B cell (primary cell): ENCODE results near the gene LRCOL1. TPM values are rescaled to one million over a fixed set of nuclear protein-coding genes. Genes with fewer than 3 reads are reported as not detected.

Experiments used
- ATAC-seq: fragments of 200-7000 bp; cut with Tn5 transposase; one replicate; pipeline ENCODE4 v1.10.0; 2021; ENCODE audit warnings: low read depth, mild to moderate bottlenecking, moderate number of reproducible peaks, moderate library complexity
- CTCF ChIA-PET: fragments of 350-600 bp; sonication (Branson Sonifier 250); formaldehyde crosslinking; loops from one replicate; lab custom pipeline; 2021; ENCODE audit warnings: antibody characterized with exemption, inconsistent platforms; lab: Charles Lee
- POLR2A ChIA-PET: fragments of 350-600 bp; sonication (Branson Sonifier 250); formaldehyde crosslinking; loops from one replicate; lab custom pipeline; 2021; ENCODE audit warnings: antibody characterized with exemption; lab: Charles Lee
- DNase-seq: peaks from one replicate; pipeline ENCODE4 v3.0.0; 2013
- H2AFZ ChIP-seq: 2 replicates; pipeline ENCODE4 v1.6.1; 2012; ENCODE audit warnings: mild to moderate bottlenecking, low read depth, low read length; ENCODE audit not compliant: insufficient read depth, poor library complexity, severe bottlenecking
- H3K27ac ChIP-seq, 2 donors: 1 replicate in 1 of 2; 2 replicates in 1 of 2; pipeline ENCODE4 v1.5.1; 2012 to 2013; ENCODE audit warnings: low read length in 2 of 2, mild to moderate bottlenecking in 2 of 2, moderate library complexity in 1 of 2
- H3K27me3 ChIP-seq, 4 experiments: fragments of 200-600 bp in 1 of 4; sonication (generic) in 1 of 4; replicated peaks in 1 of 4; 1 replicate in 2 of 4; 2 replicates in 2 of 4; pipeline versions ENCODE4 v1.6.1 to v1.7.0; 2013 to 2016; ENCODE audit warnings: low read length in 3 of 4, mild to moderate bottlenecking in 2 of 4, mixed read lengths in 1 of 4, moderate library complexity in 1 of 4; ENCODE audit not compliant: insufficient read depth in 4 of 4, control insufficient read depth in 3 of 4; ENCODE audit errors: control extremely low read depth in 1 of 4
- H3K36me3 ChIP-seq, 2 experiments: replicated peaks in 1 of 2; 1 replicate in 1 of 2; 2 replicates in 1 of 2; pipeline versions ENCODE4 v1.6.1 to v1.7.1; 2013; ENCODE audit warnings: low read length in 1 of 2; ENCODE audit not compliant: insufficient read depth in 2 of 2, control insufficient read depth in 1 of 2; ENCODE audit errors: control extremely low read depth in 1 of 2, extremely low read depth in 1 of 2
- H3K4me1 ChIP-seq, 2 donors: fragments of 200-600 bp in 1 of 2; sonication (generic) in 1 of 2; 1 replicate in 1 of 2; 2 replicates in 1 of 2; pipeline versions ENCODE4 v1.5.1 to v1.6.1; 2013 to 2017; ENCODE audit warnings: low read length in 2 of 2; ENCODE audit not compliant: control insufficient read depth in 2 of 2, insufficient read depth in 2 of 2
- H3K4me2 ChIP-seq: replicated peaks from 2 replicates; pipeline ENCODE3; 2012; ENCODE audit warnings: mild to moderate bottlenecking, low read depth, low read length; ENCODE audit not compliant: poor library complexity, severe bottlenecking
- H3K4me3 ChIP-seq, 5 experiments: fragments of 200-600 bp in 1 of 5; sonication (generic) in 1 of 5; 1 replicate in 3 of 5; 2 replicates in 2 of 5; pipeline versions ENCODE4 v1.5.1 to v1.7.0; 2011 to 2016; ENCODE audit warnings: low read length in 4 of 5, mild to moderate bottlenecking in 4 of 5, low read depth in 2 of 5, control low read depth in 1 of 5, moderate library complexity in 1 of 5; ENCODE audit not compliant: insufficient read depth in 1 of 5; ENCODE audit errors: control extremely low read depth in 1 of 5, extremely low read depth in 1 of 5
- H3K79me2 ChIP-seq: fragments of 200-600 bp; sonication (generic); one replicate; pipeline ENCODE4 v1.6.0; 2016; ENCODE audit warnings: low read length; ENCODE audit not compliant: control insufficient read depth, insufficient read depth
- H3K9ac ChIP-seq: fragments of 200-600 bp; sonication (generic); 2 replicates; pipeline ENCODE4 v1.6.1; 2017; ENCODE audit warnings: mild to moderate bottlenecking, low read length, moderate library complexity
- H3K9me3 ChIP-seq, 3 donors: one replicate each; pipeline versions ENCODE4 v1.6.1 to v1.7.1; 2013; ENCODE audit warnings: low read length in 2 of 3; ENCODE audit not compliant: control insufficient read depth in 2 of 3, insufficient read depth in 1 of 3; ENCODE audit errors: control extremely low read depth in 1 of 3
- H4K20me1 ChIP-seq: 2 replicates; pipeline ENCODE4 v1.6.0; 2012; ENCODE audit warnings: mild to moderate bottlenecking, low read length; ENCODE audit not compliant: insufficient read depth, control insufficient read depth, poor library complexity, severe bottlenecking
- H3K27ac Mint-ChIP-seq: one replicate; pipeline ENCODE4 v1.8.0; 2021; ENCODE audit warnings: mixed read lengths
- H3K27me3 Mint-ChIP-seq: one replicate; pipeline ENCODE4 v1.8.0; 2021; ENCODE audit warnings: mixed read lengths
- H3K4me1 Mint-ChIP-seq: one replicate; pipeline ENCODE4 v1.8.0; 2021; ENCODE audit warnings: mixed read lengths
- H3K4me3 Mint-ChIP-seq: one replicate; pipeline ENCODE4 v1.8.0; 2021; ENCODE audit warnings: mixed read lengths
- H3K9me3 Mint-ChIP-seq: one replicate; pipeline ENCODE4 v1.8.0; 2022; ENCODE audit warnings: mixed read lengths; ENCODE audit not compliant: insufficient read depth
- CTCF ChIP-seq: fragments of 200-600 bp; IDR thresholded peaks from one replicate; pipeline ENCODE4 v1.8.0; 2022; ENCODE audit warnings: antibody characterized with exemption, mild to moderate bottlenecking
- EZH2 ChIP-seq: IDR thresholded peaks from 2 replicates; pipeline ENCODE4 v1.6.1; 2012; ENCODE audit warnings: borderline replicate concordance, low read depth, mild to moderate bottlenecking, moderate library complexity, low read length; ENCODE audit not compliant: insufficient read depth, poor library complexity, severe bottlenecking
- WGBS: methylation state at CpG from one replicate; pipeline ENCODE4 v1.1.5; 2013; ENCODE audit warnings: missing lambda C conversion rate; ENCODE audit not compliant: insufficient coverage; 5-methylcytosine and 5-hydroxymethylcytosine counted together
- intact Hi-C: fragments of 100-400 bp; cut with micrococcal nuclease; formaldehyde crosslinking; loops from one replicate; pipeline ENCODE4 v1.10.0; 2022
- polyA plus RNA-seq: library from polyadenylated mRNA; depleted of rRNA; stranded (reverse); fragments of >200 nt; gene quantifications from 2 replicates; pipeline ENCODE4 v1.2.3, GENCODE V29; 2012
- total RNA-seq, 2 donors: library from RNA; stranded (reverse); fragments of 120-200 nt in 1 of 2; gene quantifications; 1 replicate in 1 of 2; 2 replicates in 1 of 2; pipeline versions ENCODE4 v1.2.3 to v1.2.4, GENCODE V29; 2013 to 2022

The LRCOL1 gene
- total and polyA plus RNA-seq, 2 donors (not counting 1 experiment from before 2014, with no cell fraction given), result not detected

- CTCF ChIA-PET, result interaction anchor here (1.6 to 2.9 kb wide), 2 partner anchors 196 to 457 kb away, joined by 7 to 11 read pairs; no protein-coding TSS in a partner anchor
- H3K9me3 Mint-ChIP-seq, result no peaks in the 10 kb centered on the region
- 74% methylated on average over 32 of the region's 33 CpGs for WGBS
Measured at GRCh38 chr12:132610866-132611602, 652 bp upstream of the LRCOL1 start.

More at GRCh38 chr12:132610866-132611602, 652 bp upstream of the LRCOL1 start:
- H3K4me3 Mint-ChIP-seq, result peak overlapping the region; percentile 63
- peaks cover 49% of the 10 kb centered on the region for H3K27me3 Mint-ChIP-seq
- no peak overlapping the region for H3K9ac ChIP-seq
- H3K27ac ChIP-seq, result no peak overlapping the region
- H3K9me3 ChIP-seq, result peaks cover under 1 to 20% (median 3%) of the 10 kb centered on the region in 3 donors
- ATAC-seq (no peak), DNase-seq (no peak)
- H3K4me1 Mint-ChIP-seq, result peaks cover 10% of the 10 kb centered on the region
- no peaks in the 10 kb centered on the region for H3K36me3 ChIP-seq
- H3K79me2 ChIP-seq, result no peaks in the 10 kb centered on the region
- H4K20me1 ChIP-seq, result no peaks in the 10 kb centered on the region
- H2AFZ ChIP-seq, result peak overlapping the region; percentile 68
- TF ChIP-seq CTCF (no peak), EZH2 (no peak)
- peaks cover 16 to 18% of the 10 kb centered on the region in 2 donors for H3K4me1 ChIP-seq
- POLR2A ChIA-PET, result interaction anchor here (0.6 kb wide), 1 partner anchor 224 kb away, joined by 4 read pairs; no protein-coding TSS in a partner anchor
- H3K4me2 ChIP-seq, result peak overlapping the region; percentile 70
- intact Hi-C loops, result no loop called here
- H3K4me3 ChIP-seq, result no peak overlapping the region
- no peak overlapping the region for H3K27ac Mint-ChIP-seq
- peaks cover 0 to 40% (median 26%) of the 10 kb centered on the region in 4 experiments for H3K27me3 ChIP-seq
